ENCODE data around the gene LNX1. TPM values are rescaled to one million over a fixed set of nuclear protein-coding genes. Genes with fewer than 3 reads are reported as not detected.

LNX1 gene
- total and polyA plus RNA-seq, 2 of the 8 experiments (the other 6 are each of a cell fraction or from before 2014, with no cell fraction given), result 2.7 to 3.8 TPM

DNA sequence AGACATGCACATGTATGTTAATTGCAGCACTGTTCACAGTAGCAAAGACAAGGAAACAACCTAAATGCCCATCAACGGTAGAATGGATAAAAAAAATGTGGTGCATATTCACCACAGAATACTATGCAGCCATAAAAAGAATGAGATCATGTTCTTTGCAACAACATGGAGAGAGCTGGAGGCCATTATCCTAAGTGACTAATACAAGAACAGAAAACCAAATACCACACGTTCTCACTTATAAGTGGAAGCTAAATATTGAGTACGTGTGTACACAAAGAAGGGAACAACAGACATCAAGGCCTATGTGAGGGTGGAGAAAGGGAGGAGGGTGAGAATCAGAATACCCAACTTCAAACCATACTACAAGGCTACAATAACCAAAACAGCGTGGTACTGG lies 17.4 kb upstream of the LNX1 start:
- Histone ChIP-seq H3K4me3 (ENCODE audit: extremely low read depth in 1 of 4, insufficient read depth in 2 of 4, low read depth in 3 of 4, low read length in 4 of 4) (no peak overlapping the region), H2AK5ac (ENCODE audit: low read depth, low read length) (no peak overlapping the region), H3K36me3 (ENCODE audit: control insufficient read depth in 2 of 4, insufficient read depth in 4 of 4, low read length in 3 of 4) (no peaks in the 10 kb centered on the region), H2BK120ac (replicated peaks; ENCODE audit: low read depth, low read length) (no peak overlapping the region), H4K91ac (replicated peaks; ENCODE audit: insufficient read length, low read length) (no peak overlapping the region), H3K9me3 (ENCODE audit: insufficient read depth in 2 of 2, low read depth in 1 of 2, low read length in 1 of 2) (0 out of 4 replicates have a peak, but pooled peaks cover 0 to 6% of the 10 kb centered on the region in 2 experiments), H3K27ac (ENCODE audit: low read depth, low read length) (no peak overlapping the region), H2BK5ac (ENCODE audit: low read depth, low read length) (no peak overlapping the region), H3K56ac (replicated peaks; ENCODE audit: insufficient read length, low read depth, low read length) (no peak overlapping the region), H3K27me3 (replicated peaks in 1 of 4; ENCODE audit: control insufficient read depth in 3 of 4, extremely low read depth in 1 of 4, insufficient read depth in 3 of 4, low read length in 3 of 4) (no peaks in the 10 kb centered on the region), H3K79me2 (ENCODE audit: control insufficient read depth in 1 of 2, insufficient read depth in 2 of 2, low read length in 2 of 2) (no peaks in the 10 kb centered on the region), H3K4me1 (replicated peaks in 1 of 4; ENCODE audit: control insufficient read depth in 3 of 4, insufficient read depth in 4 of 4, low read length in 3 of 4) (no peaks in the 10 kb centered on the region), H2BK15ac (ENCODE audit: low read length) (no peak overlapping the region), H3K4me2 (ENCODE audit: insufficient read depth in 1 of 2, low read depth in 2 of 2, low read length in 2 of 2) (no peak overlapping the region), H3K79me1 (ENCODE audit: low read depth, low read length) (no peaks in the 10 kb centered on the region), H3K23me2 (ENCODE audit: low read depth, low read length) (no peaks in the 10 kb centered on the region), H3K18ac (ENCODE audit: extremely low read depth, low read length) (no peak overlapping the region), H3K9ac (replicated peaks in 1 of 4; ENCODE audit: extremely low read depth in 1 of 4, low read depth in 3 of 4, low read length in 3 of 4) (no peak overlapping the region), H4K8ac (ENCODE audit: extremely low read depth, insufficient read depth, low read length) (no peak overlapping the region), H3K14ac (ENCODE audit: insufficient read length) (no peak overlapping the region), H2BK12ac (ENCODE audit: low read depth, low read length) (no peak overlapping the region), H3K23ac (ENCODE audit: insufficient read length) (no peak overlapping the region), H4K20me1 (replicated peaks in 1 of 2; ENCODE audit: control insufficient read depth in 1 of 2, insufficient read depth in 2 of 2, low read length in 2 of 2) (no peaks in the 10 kb centered on the region), H4K5ac (ENCODE audit: insufficient read length, low read depth, low read length) (no peak overlapping the region), H2AFZ (ENCODE audit: low read length) (no peak overlapping the region), H2BK20ac (ENCODE audit: low read length) (no peak overlapping the region), H3K4ac (replicated peaks; ENCODE audit: insufficient read length, low read depth, low read length) (no peak overlapping the region)
- WGBS, 2 experiments (ENCODE audit: extremely low coverage in 1 of 2, insufficient coverage in 1 of 2, insufficient read length in 1 of 2, insufficient replicate concordance in 2 of 2, low coverage in 1 of 2, low lambda C conversion rate in 2 of 2, missing lambda C conversion rate in 1 of 2), result 92% methylated on average over 4 of the region's 4 CpGs; no CpG with 5 or more reads in 1 of the 2 experiments
- TF ChIP-seq TAF1 (IDR thresholded peaks at IDR 0.05; ENCODE audit: low read depth, low read length) (no peak), JUND (IDR thresholded peaks at IDR 0.05; ENCODE audit: low read length) (no peak), POU5F1 (IDR thresholded peaks at IDR 0.05; ENCODE audit: low read depth, low read length) (no peak), CBX8 (IDR thresholded peaks at IDR 0.05; ENCODE audit: borderline replicate concordance, low read depth, low read length) (no peak), CHD1 (IDR thresholded peaks at IDR 0.05; ENCODE audit: low read depth, low read length) (no peak), NRF1 (IDR thresholded peaks at IDR 0.05; ENCODE audit: low read depth, low read length) (no peak), SIX5 (IDR thresholded peaks at IDR 0.05; ENCODE audit: low read depth, low read length) (no peak), KDM1A (IDR thresholded peaks at IDR 0.05; ENCODE audit: borderline replicate concordance, low read length) (no peak), SP4 (IDR thresholded peaks at IDR 0.05; ENCODE audit: low read length) (no peak), TEAD4 (IDR thresholded peaks at IDR 0.05; ENCODE audit: low read depth, low read length) (no peak), HDAC6 (IDR thresholded peaks at IDR 0.05; ENCODE audit: low read depth, low read length) (no peak), MAFK (IDR thresholded peaks at IDR 0.05; ENCODE audit: low read depth, low read length) (no peak), JUN (IDR thresholded peaks at IDR 0.05; ENCODE audit: low read depth, low read length) (no peak)
- TF ChIP-seq, protein P1, sequence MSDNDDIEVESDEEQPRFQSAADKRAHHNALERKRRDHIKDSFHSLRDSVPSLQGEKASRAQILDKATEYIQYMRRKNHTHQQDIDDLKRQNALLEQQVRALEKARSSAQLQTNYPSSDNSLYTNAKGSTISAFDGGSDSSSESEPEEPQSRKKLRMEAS (IDR thresholded peaks at IDR 0.05), result no peak
- TF ChIP-seq, protein P2, sequence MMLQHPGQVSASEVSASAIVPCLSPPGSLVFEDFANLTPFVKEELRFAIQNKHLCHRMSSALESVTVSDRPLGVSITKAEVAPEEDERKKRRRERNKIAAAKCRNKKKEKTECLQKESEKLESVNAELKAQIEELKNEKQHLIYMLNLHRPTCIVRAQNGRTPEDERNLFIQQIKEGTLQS (IDR thresholded peaks at IDR 0.05; ENCODE audit: insufficient read depth, low read depth, low read length), result no peak
- no peak for FAIRE-seq
- DNase-seq (ENCODE audit: low read depth in 1 of 2, low spot score in 2 of 2), result no peak
- CTCF ChIA-PET (ENCODE audit: partially characterized antibody), result no interaction called here
- POLR2A ChIA-PET (ENCODE audit: partially characterized antibody), result no interaction called here

Data from H1 (cell line).